Parathyroid adenoma (tissue), 2 donors: ENCODE measurements around the gene PPIL6.

ENCODE experiments used
- H2AFZ ChIP-seq: fragments of 300-600 bp; sonication (generic); one replicate; pipeline ENCODE4 v1.7.0; 2017; ENCODE audit warnings: antibody characterized with exemption, mild to moderate bottlenecking
- H3K27ac ChIP-seq: fragments of 300-600 bp; sonication (generic); one replicate; pipeline ENCODE4 v1.7.0; 2017
- H3K27me3 ChIP-seq: fragments of 300-600 bp; sonication (generic); one replicate; pipeline ENCODE4 v1.7.0; 2017; ENCODE audit warnings: low read length; ENCODE audit not compliant: control insufficient read depth, insufficient read depth
- H3K36me3 ChIP-seq: fragments of 300-600 bp; sonication (generic); one replicate; pipeline ENCODE4 v1.7.0; 2017; ENCODE audit warnings: low read length; ENCODE audit not compliant: control insufficient read depth, insufficient read depth
- H3K4me1 ChIP-seq: fragments of 300-600 bp; sonication (generic); one replicate; pipeline ENCODE4 v1.7.0; 2017; ENCODE audit warnings: control low read depth
- H3K4me2 ChIP-seq: fragments of 300-600 bp; sonication (generic); one replicate; pipeline ENCODE4 v1.7.0; 2017; ENCODE audit warnings: low read length
- H3K4me3 ChIP-seq: fragments of 300-600 bp; sonication (generic); one replicate; pipeline ENCODE4 v1.7.0; 2017; ENCODE audit warnings: low read depth, low read length
- H3K79me2 ChIP-seq: fragments of 300-600 bp; sonication (generic); one replicate; pipeline ENCODE4 v1.7.0; 2017; ENCODE audit warnings: control low read depth
- H3K9ac ChIP-seq: fragments of 300-600 bp; sonication (generic); one replicate; pipeline ENCODE4 v1.7.0; 2017; ENCODE audit warnings: mild to moderate bottlenecking
- H3K9me3 ChIP-seq: fragments of 300-600 bp; sonication (generic); one replicate; pipeline ENCODE4 v1.7.0; 2017; ENCODE audit warnings: low read length; ENCODE audit not compliant: control insufficient read depth
- CTCF ChIP-seq: fragments of 300-600 bp; sonication (generic); IDR thresholded peaks from one replicate; pipeline ENCODE4 v1.7.0; 2017; ENCODE audit warnings: antibody characterized with exemption, mild to moderate bottlenecking
- donor health status: primary hyperparathyroidism.

PPIL6 gene

GRCh38 chr6:109484122-109484521, 43.7 kb upstream of the PPIL6 start:
- Histone ChIP-seq H2AFZ (peak overlapping the region; percentile 66), H3K9me3 (no peaks in the 10 kb centered on the region), H3K4me2 (no peak overlapping the region), H3K4me3 (no peak overlapping the region), H3K4me1 (peaks cover 18% of the 10 kb centered on the region), H3K36me3 (no peaks in the 10 kb centered on the region), H3K79me2 (peaks cover 22% of the 10 kb centered on the region), H3K9ac (no peak overlapping the region), H3K27ac (peak overlapping the region; percentile 58), H3K27me3 (no peaks in the 10 kb centered on the region)
- TF ChIP-seq CTCF = no peak

- Histone ChIP-seq H3K9ac (no peak overlapping the region), H3K4me2 (peak overlapping the region; percentile 51), H3K27ac (peak overlapping the region; percentile 58), H2AFZ (peak overlapping the region; percentile 66), H3K27me3 (no peaks in the 10 kb centered on the region), H3K4me3 (peak overlapping the region; percentile 45), H3K4me1 (peaks cover 21% of the 10 kb centered on the region), H3K79me2 (peaks cover 22% of the 10 kb centered on the region), H3K36me3 (no peaks in the 10 kb centered on the region), H3K9me3 (no peaks in the 10 kb centered on the region)
- no peak for TF ChIP-seq CTCF
Measured at GRCh38 chr6:109483735-109484057, 43.3 kb upstream of the PPIL6 start.

GRCh38 chr6:109482905-109483734, 42.7 kb upstream of the PPIL6 start, which contains the start of gene ZBTB24:
Gene ZBTB24, minus strand, starts transcription at chr6:109483219. Its CDS starts 1,193 bp downstream, at chr6:109482026.
- Histone ChIP-seq H3K79me2 (peaks cover 25% of the 10 kb centered on the region), H3K27me3 (no peaks in the 10 kb centered on the region), H3K4me1 (peaks cover 21% of the 10 kb centered on the region), H3K9me3 (no peaks in the 10 kb centered on the region), H3K36me3 (no peaks in the 10 kb centered on the region), H3K4me3 (peak within 1 kb of the TSS; percentile 86), H3K4me2 (peak within 1 kb of the TSS; percentile 68), H3K27ac (peak within 1 kb of the TSS; percentile 58), H2AFZ (peak within 1 kb of the TSS; percentile 86), H3K9ac (peak within 1 kb of the TSS; percentile 55)
- no peak for TF ChIP-seq CTCF

GRCh38 chr6:109480993-109481480, 40.6 kb upstream of the PPIL6 start:
- H3K79me2 ChIP-seq = peaks cover 31% of the 10 kb centered on the region
- peak overlapping the region; percentile 8 for H3K4me2 ChIP-seq
- peaks cover 21% of the 10 kb centered on the region for H3K4me1 ChIP-seq
- no peaks in the 10 kb centered on the region for H3K9me3 ChIP-seq
- H3K36me3 ChIP-seq = no peaks in the 10 kb centered on the region
- no peak overlapping the region for H2AFZ ChIP-seq
- TF ChIP-seq CTCF = no peak
- H3K4me3 ChIP-seq = no peak overlapping the region
- no peaks in the 10 kb centered on the region for H3K27me3 ChIP-seq
- no peak overlapping the region for H3K27ac ChIP-seq
- H3K9ac ChIP-seq = no peak overlapping the region
